GM12878 (cell line): ENCODE results near the gene WTIP.

Experiments
- BCL11A ChIP-seq: IDR thresholded peaks from 2 replicates; pipeline ENCODE4 v1.6.1; 2011; ENCODE audit warnings: low read depth, low read length
- CTCF ChIP-seq, 3 experiments: IDR thresholded peaks in 2 of 3; conservative IDR thresholded peaks in 1 of 3; 2 replicates each; pipeline ENCODE4 v1.5.1; 2011; ENCODE audit warnings: low read depth in 3 of 3, low read length in 3 of 3, mild to moderate bottlenecking in 3 of 3, control low read depth in 2 of 3, moderate library complexity in 2 of 3, inconsistent platforms in 1 of 3, mixed read lengths in 1 of 3; ENCODE audit not compliant: control insufficient read depth in 2 of 3, insufficient read depth in 1 of 3; ENCODE audit errors: extremely low read depth in 1 of 3
- SIN3A ChIP-seq: IDR thresholded peaks from 2 replicates; pipeline ENCODE4 v1.6.1; 2012; ENCODE audit warnings: low read depth, low read length, improper control_type of control experiment
- SMAD1 ChIP-seq: fragments of 450-650 bp; IDR thresholded peaks from 2 replicates; pipeline ENCODE4 v1.6.1; 2018; ENCODE audit warnings: mild to moderate bottlenecking, low read depth; ENCODE audit not compliant: partially characterized antibody
- ZZZ3 ChIP-seq: IDR thresholded peaks from 2 replicates; pipeline ENCODE4 v1.6.1; 2011; ENCODE audit warnings: low read depth; ENCODE audit not compliant: control insufficient read depth, insufficient read length

- TF ChIP-seq BCL11A (no peak), ZZZ3 (no peak), CTCF (IDR thresholded peaks at IDR 0.05 in 2 of 3, conservative IDR thresholded peaks at IDR 0.05 in 1 of 3; ENCODE audit: control insufficient read depth in 2 of 3, extremely low read depth in 1 of 3, insufficient read depth in 1 of 3, low read depth in 3 of 3, low read length in 3 of 3) (no peak), SMAD1 (no peak), SIN3A (no peak)
Observed at GRCh38 chr19:34504809-34505291, 23.3 kb downstream of the WTIP start.
